Stimulated activated CD8-positive, alpha-beta memory T cell treated with anti-CD3 and anti-CD28 coated beads, Interleukin-12 subunit alpha, Interleukin-12 subunit beta, amount 100 ng/mL, for 1 hour (primary cell): ENCODE results near the gene PIEZO1.

Experiments
- DNase-seq: peaks from one replicate; pipeline ENCODE4 v3.0.0-alpha.2; 2020; ENCODE audit warnings: low read depth

PIEZO1 gene

GRCh38 chr16:88737298-88738150 lies 47.5 kb downstream of the PIEZO1 start:
- peak; percentile 25 for DNase-seq

- DNase-seq, result no peak
Observed at GRCh38 chr16:88736496-88736895, 48.5 kb downstream of the PIEZO1 start.

GRCh38 chr16:88736088-88736487 lies 48.9 kb downstream of the PIEZO1 start:
- DNase-seq, result no peak

GRCh38 chr16:88735616-88736015 lies 49.4 kb downstream of the PIEZO1 start:
- DNase-seq, result no peak

- no peak for DNase-seq
Observed at GRCh38 chr16:88735121-88735520, 49.9 kb downstream of the PIEZO1 start.

GRCh38 chr16:88734361-88734728 lies 50.7 kb downstream of the PIEZO1 start:
- DNase-seq, result no peak

GRCh38 chr16:88733630-88734360 lies 51.2 kb downstream of the PIEZO1 start:
- no peak for DNase-seq

GRCh38 chr16:88732961-88733294 lies 52.1 kb downstream of the PIEZO1 start:
- no peak for DNase-seq

- DNase-seq, result no peak
Observed at GRCh38 chr16:88732172-88732960, 52.7 kb downstream of the PIEZO1 start.

GRCh38 chr16:88731699-88732098 lies 53.3 kb downstream of the PIEZO1 start:
- no peak for DNase-seq

- no peak for DNase-seq
Observed at GRCh38 chr16:88730632-88731607, 54.1 kb downstream of the PIEZO1 start.

GRCh38 chr16:88727871-88728270 lies 57.1 kb downstream of the PIEZO1 start:
- DNase-seq, result no peak

- DNase-seq, result no peak
Observed at GRCh38 chr16:88726981-88727380, 58.0 kb downstream of the PIEZO1 start.

- no peak for DNase-seq
Observed at GRCh38 chr16:88726408-88726749, 58.6 kb downstream of the PIEZO1 start.

GRCh38 chr16:88725609-88726407 lies 59.2 kb downstream of the PIEZO1 start:
- no peak for DNase-seq

GRCh38 chr16:88724855-88725555 lies 60.0 kb downstream of the PIEZO1 start:
- DNase-seq, result no peak

- no peak for DNase-seq
Observed at GRCh38 chr16:88723911-88724310, 61.1 kb downstream of the PIEZO1 start.

GRCh38 chr16:88723507-88723887 lies 61.5 kb downstream of the PIEZO1 start:
- no peak for DNase-seq

- DNase-seq, result no peak
Observed at GRCh38 chr16:88722784-88723506, 62.1 kb downstream of the PIEZO1 start.
